B cell (primary cell): ENCODE data around the gene AGTR1. TPM values are rescaled to one million over a fixed set of nuclear protein-coding genes. Genes with fewer than 3 reads are reported as not detected.

Experiments used
- ATAC-seq: fragments of 200-7000 bp; cut with Tn5 transposase; one replicate; pipeline ENCODE4 v1.10.0; 2021; ENCODE audit warnings: low read depth, mild to moderate bottlenecking, moderate number of reproducible peaks, moderate library complexity
- CTCF ChIA-PET: fragments of 350-600 bp; sonication (Branson Sonifier 250); formaldehyde crosslinking; loops from one replicate; lab custom pipeline; 2021; ENCODE audit warnings: antibody characterized with exemption, inconsistent platforms; lab: Charles Lee
- POLR2A ChIA-PET: fragments of 350-600 bp; sonication (Branson Sonifier 250); formaldehyde crosslinking; loops from one replicate; lab custom pipeline; 2021; ENCODE audit warnings: antibody characterized with exemption; lab: Charles Lee
- DNase-seq: peaks from one replicate; pipeline ENCODE4 v3.0.0; 2013
- H2AFZ ChIP-seq: 2 replicates; pipeline ENCODE4 v1.6.1; 2012; ENCODE audit warnings: mild to moderate bottlenecking, low read depth, low read length; ENCODE audit not compliant: insufficient read depth, poor library complexity, severe bottlenecking
- H3K27ac ChIP-seq, 2 donors: 1 replicate in 1 of 2; 2 replicates in 1 of 2; pipeline ENCODE4 v1.5.1; 2012 to 2013; ENCODE audit warnings: low read length in 2 of 2, mild to moderate bottlenecking in 2 of 2, moderate library complexity in 1 of 2
- H3K27me3 ChIP-seq, 4 experiments: fragments of 200-600 bp in 1 of 4; sonication (generic) in 1 of 4; replicated peaks in 1 of 4; 1 replicate in 2 of 4; 2 replicates in 2 of 4; pipeline versions ENCODE4 v1.6.1 to v1.7.0; 2013 to 2016; ENCODE audit warnings: low read length in 3 of 4, mild to moderate bottlenecking in 2 of 4, mixed read lengths in 1 of 4, moderate library complexity in 1 of 4; ENCODE audit not compliant: insufficient read depth in 4 of 4, control insufficient read depth in 3 of 4; ENCODE audit errors: control extremely low read depth in 1 of 4
- H3K36me3 ChIP-seq, 2 experiments: replicated peaks in 1 of 2; 1 replicate in 1 of 2; 2 replicates in 1 of 2; pipeline versions ENCODE4 v1.6.1 to v1.7.1; 2013; ENCODE audit warnings: low read length in 1 of 2; ENCODE audit not compliant: insufficient read depth in 2 of 2, control insufficient read depth in 1 of 2; ENCODE audit errors: control extremely low read depth in 1 of 2, extremely low read depth in 1 of 2
- H3K4me1 ChIP-seq, 2 donors: fragments of 200-600 bp in 1 of 2; sonication (generic) in 1 of 2; 1 replicate in 1 of 2; 2 replicates in 1 of 2; pipeline versions ENCODE4 v1.5.1 to v1.6.1; 2013 to 2017; ENCODE audit warnings: low read length in 2 of 2; ENCODE audit not compliant: control insufficient read depth in 2 of 2, insufficient read depth in 2 of 2
- H3K4me2 ChIP-seq: replicated peaks from 2 replicates; pipeline ENCODE3; 2012; ENCODE audit warnings: mild to moderate bottlenecking, low read depth, low read length; ENCODE audit not compliant: poor library complexity, severe bottlenecking
- H3K4me3 ChIP-seq, 5 experiments: fragments of 200-600 bp in 1 of 5; sonication (generic) in 1 of 5; 1 replicate in 3 of 5; 2 replicates in 2 of 5; pipeline versions ENCODE4 v1.5.1 to v1.7.0; 2011 to 2016; ENCODE audit warnings: low read length in 4 of 5, mild to moderate bottlenecking in 4 of 5, low read depth in 2 of 5, control low read depth in 1 of 5, moderate library complexity in 1 of 5; ENCODE audit not compliant: insufficient read depth in 1 of 5; ENCODE audit errors: control extremely low read depth in 1 of 5, extremely low read depth in 1 of 5
- H3K79me2 ChIP-seq: fragments of 200-600 bp; sonication (generic); one replicate; pipeline ENCODE4 v1.6.0; 2016; ENCODE audit warnings: low read length; ENCODE audit not compliant: control insufficient read depth, insufficient read depth
- H3K9ac ChIP-seq: fragments of 200-600 bp; sonication (generic); 2 replicates; pipeline ENCODE4 v1.6.1; 2017; ENCODE audit warnings: mild to moderate bottlenecking, low read length, moderate library complexity
- H3K9me3 ChIP-seq, 3 donors: one replicate each; pipeline versions ENCODE4 v1.6.1 to v1.7.1; 2013; ENCODE audit warnings: low read length in 2 of 3; ENCODE audit not compliant: control insufficient read depth in 2 of 3, insufficient read depth in 1 of 3; ENCODE audit errors: control extremely low read depth in 1 of 3
- H4K20me1 ChIP-seq: 2 replicates; pipeline ENCODE4 v1.6.0; 2012; ENCODE audit warnings: mild to moderate bottlenecking, low read length; ENCODE audit not compliant: insufficient read depth, control insufficient read depth, poor library complexity, severe bottlenecking
- H3K27ac Mint-ChIP-seq: one replicate; pipeline ENCODE4 v1.8.0; 2021; ENCODE audit warnings: mixed read lengths
- H3K27me3 Mint-ChIP-seq: one replicate; pipeline ENCODE4 v1.8.0; 2021; ENCODE audit warnings: mixed read lengths
- H3K4me1 Mint-ChIP-seq: one replicate; pipeline ENCODE4 v1.8.0; 2021; ENCODE audit warnings: mixed read lengths
- H3K4me3 Mint-ChIP-seq: one replicate; pipeline ENCODE4 v1.8.0; 2021; ENCODE audit warnings: mixed read lengths
- H3K9me3 Mint-ChIP-seq: one replicate; pipeline ENCODE4 v1.8.0; 2022; ENCODE audit warnings: mixed read lengths; ENCODE audit not compliant: insufficient read depth
- CTCF ChIP-seq: fragments of 200-600 bp; IDR thresholded peaks from one replicate; pipeline ENCODE4 v1.8.0; 2022; ENCODE audit warnings: antibody characterized with exemption, mild to moderate bottlenecking
- EZH2 ChIP-seq: IDR thresholded peaks from 2 replicates; pipeline ENCODE4 v1.6.1; 2012; ENCODE audit warnings: borderline replicate concordance, low read depth, mild to moderate bottlenecking, moderate library complexity, low read length; ENCODE audit not compliant: insufficient read depth, poor library complexity, severe bottlenecking
- WGBS: methylation state at CpG from one replicate; pipeline ENCODE4 v1.1.5; 2013; ENCODE audit warnings: missing lambda C conversion rate; ENCODE audit not compliant: insufficient coverage; 5-methylcytosine and 5-hydroxymethylcytosine counted together
- intact Hi-C: fragments of 100-400 bp; cut with micrococcal nuclease; formaldehyde crosslinking; loops from one replicate; pipeline ENCODE4 v1.10.0; 2022
- polyA plus RNA-seq: library from polyadenylated mRNA; depleted of rRNA; stranded (reverse); fragments of >200 nt; gene quantifications from 2 replicates; pipeline ENCODE4 v1.2.3, GENCODE V29; 2012
- total RNA-seq, 2 donors: library from RNA; stranded (reverse); fragments of 120-200 nt in 1 of 2; gene quantifications; 1 replicate in 1 of 2; 2 replicates in 1 of 2; pipeline versions ENCODE4 v1.2.3 to v1.2.4, GENCODE V29; 2013 to 2022

Gene AGTR1
- total and polyA plus RNA-seq, 2 donors (not counting 1 experiment from before 2014, with no cell fraction given), result not detected

GRCh38 chr3:148736086-148736485 is 38.4 kb downstream of the AGTR1 start:
- Mint-ChIP-seq H3K4me3 (no peak overlapping the region), H3K9me3 (no peaks in the 10 kb centered on the region), H3K27me3 (no peaks in the 10 kb centered on the region), H3K27ac (no peak overlapping the region), H3K4me1 (no peaks in the 10 kb centered on the region)
- Histone ChIP-seq H4K20me1 (no peaks in the 10 kb centered on the region), H3K9ac (no peak overlapping the region), H2AFZ (no peak overlapping the region), H3K4me2 (no peak overlapping the region), H3K9me3 (no peaks in the 10 kb centered on the region), H3K27me3 (no peaks in the 10 kb centered on the region), H3K79me2 (no peaks in the 10 kb centered on the region), H3K4me3 (no peak overlapping the region), H3K27ac (no peak overlapping the region), H3K4me1 (no peaks in the 10 kb centered on the region), H3K36me3 (no peaks in the 10 kb centered on the region)
- CTCF ChIA-PET, result no interaction called here
- ATAC-seq (no peak), DNase-seq (no peak)
- POLR2A ChIA-PET, result no interaction called here
- TF ChIP-seq EZH2 (no peak), CTCF (no peak)
- intact Hi-C loops, result no loop called here
- no CpG with 5 or more reads among the region's 3 CpGs for WGBS

- intact Hi-C loops, result no loop called here
- no peaks in the 10 kb centered on the region for H3K4me1 ChIP-seq
Observed at GRCh38 chr3:148737104-148737530, 39.4 kb downstream of the AGTR1 start.

More at GRCh38 chr3:148737104-148737530, 39.4 kb downstream of the AGTR1 start:
- CTCF ChIA-PET, result no interaction called here
- H3K9me3 Mint-ChIP-seq, result no peaks in the 10 kb centered on the region
- Histone ChIP-seq H3K4me3 (no peak overlapping the region), H3K9me3 (no peaks in the 10 kb centered on the region), H3K27ac (no peak overlapping the region), H2AFZ (no peak overlapping the region), H3K9ac (no peak overlapping the region), H3K36me3 (no peaks in the 10 kb centered on the region), H4K20me1 (no peaks in the 10 kb centered on the region), H3K79me2 (no peaks in the 10 kb centered on the region), H3K27me3 (no peaks in the 10 kb centered on the region), H3K4me2 (no peak overlapping the region)
- DNase-seq, result no peak
- H3K4me1 Mint-ChIP-seq, result no peaks in the 10 kb centered on the region
- WGBS, result no CpG with 5 or more reads among the region's 2 CpGs
- no peak for TF ChIP-seq EZH2
- TF ChIP-seq CTCF, result no peak
- H3K27ac Mint-ChIP-seq, result no peak overlapping the region
- ATAC-seq, result no peak
- POLR2A ChIA-PET, result no interaction called here
- H3K4me3 Mint-ChIP-seq, result no peak overlapping the region
- no peaks in the 10 kb centered on the region for H3K27me3 Mint-ChIP-seq
